H1 (cell line): ENCODE measurements around the gene RHBDL2. TPM values are rescaled to one million over a fixed set of nuclear protein-coding genes. Genes with fewer than 3 reads are reported as not detected.

Experiments
- polyA plus RNA-seq, 7 experiments: library from polyadenylated mRNA; depleted of rRNA in 3 of 7; stranded (reverse) in 5 of 7; unstranded in 2 of 7; fragments of >200 nt in 5 of 7; fragments of 200-250 nt in 2 of 7; gene quantifications; 1 replicate in 5 of 7; 2 replicates in 1 of 7; 4 replicates in 1 of 7; pipeline versions ENCODE4 v1.2.1 to v1.2.3, GENCODE V29; 2011 to 2013; ENCODE audit warnings: missing spikeins in 2 of 7, mixed read lengths in 2 of 7
- total RNA-seq: library from RNA; stranded (reverse); fragmentation: NEBNext Ultra II Directional; extraction: Animal tissue kit (Norgen Biotek cat#: 25700); gene quantifications from 2 replicates; pipeline ENCODE4 v1.2.1, GENCODE V29; 2021
- TF ChIP-seq, protein P1 (sequence below): fragments of 300-600 bp; sonication (generic); IDR thresholded peaks from 2 replicates; pipeline ENCODE4 v1.7.1; 2012; ENCODE audit warnings: low read length, moderate library complexity, mild to moderate bottlenecking, inconsistent platforms; ENCODE audit not compliant: insufficient replicate concordance

The RHBDL2 gene
- total and polyA plus RNA-seq, 2 of the 8 experiments (the other 6 are each of a cell fraction or from before 2014, with no cell fraction given) = 0.42 to 0.84 TPM

DNA sequence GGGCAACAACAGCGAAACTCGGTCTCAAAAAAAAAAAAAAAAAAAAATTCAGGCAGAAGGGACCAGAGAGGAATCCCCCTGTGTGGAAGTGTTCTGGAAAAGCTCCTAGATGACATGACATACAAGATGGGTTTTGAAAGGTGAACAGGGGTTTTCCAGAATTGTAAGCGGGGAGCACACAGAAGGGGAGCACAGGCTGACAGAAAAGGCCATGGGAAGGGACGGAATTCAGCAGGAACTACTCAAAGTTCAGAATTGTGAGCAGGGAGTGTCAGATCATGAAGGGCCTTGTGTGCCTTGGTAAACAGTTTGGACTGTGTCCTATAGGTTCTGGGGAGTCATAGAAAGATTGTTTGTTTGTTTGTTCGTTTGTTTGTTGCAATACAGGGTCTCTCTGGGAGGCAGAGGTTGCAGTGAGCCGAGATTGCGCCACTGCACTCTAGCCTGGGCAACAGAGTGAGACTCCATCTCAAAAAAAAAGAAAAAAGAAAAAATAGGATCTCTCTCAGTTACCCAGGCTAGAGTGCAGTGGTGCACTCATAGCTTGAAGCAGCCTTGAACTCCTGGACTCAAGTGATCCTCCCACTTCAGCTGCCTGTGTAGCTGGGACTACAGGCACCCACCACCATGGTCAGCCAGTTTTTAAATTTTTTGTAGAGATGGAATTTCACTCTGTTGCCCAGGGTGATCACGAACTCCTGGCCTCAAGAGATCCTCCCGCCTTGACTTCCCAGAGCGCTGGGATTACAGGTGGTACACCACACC lies 1.2 kb upstream of the RHBDL2 start (continued):
- TF ChIP-seq, protein P1, sequence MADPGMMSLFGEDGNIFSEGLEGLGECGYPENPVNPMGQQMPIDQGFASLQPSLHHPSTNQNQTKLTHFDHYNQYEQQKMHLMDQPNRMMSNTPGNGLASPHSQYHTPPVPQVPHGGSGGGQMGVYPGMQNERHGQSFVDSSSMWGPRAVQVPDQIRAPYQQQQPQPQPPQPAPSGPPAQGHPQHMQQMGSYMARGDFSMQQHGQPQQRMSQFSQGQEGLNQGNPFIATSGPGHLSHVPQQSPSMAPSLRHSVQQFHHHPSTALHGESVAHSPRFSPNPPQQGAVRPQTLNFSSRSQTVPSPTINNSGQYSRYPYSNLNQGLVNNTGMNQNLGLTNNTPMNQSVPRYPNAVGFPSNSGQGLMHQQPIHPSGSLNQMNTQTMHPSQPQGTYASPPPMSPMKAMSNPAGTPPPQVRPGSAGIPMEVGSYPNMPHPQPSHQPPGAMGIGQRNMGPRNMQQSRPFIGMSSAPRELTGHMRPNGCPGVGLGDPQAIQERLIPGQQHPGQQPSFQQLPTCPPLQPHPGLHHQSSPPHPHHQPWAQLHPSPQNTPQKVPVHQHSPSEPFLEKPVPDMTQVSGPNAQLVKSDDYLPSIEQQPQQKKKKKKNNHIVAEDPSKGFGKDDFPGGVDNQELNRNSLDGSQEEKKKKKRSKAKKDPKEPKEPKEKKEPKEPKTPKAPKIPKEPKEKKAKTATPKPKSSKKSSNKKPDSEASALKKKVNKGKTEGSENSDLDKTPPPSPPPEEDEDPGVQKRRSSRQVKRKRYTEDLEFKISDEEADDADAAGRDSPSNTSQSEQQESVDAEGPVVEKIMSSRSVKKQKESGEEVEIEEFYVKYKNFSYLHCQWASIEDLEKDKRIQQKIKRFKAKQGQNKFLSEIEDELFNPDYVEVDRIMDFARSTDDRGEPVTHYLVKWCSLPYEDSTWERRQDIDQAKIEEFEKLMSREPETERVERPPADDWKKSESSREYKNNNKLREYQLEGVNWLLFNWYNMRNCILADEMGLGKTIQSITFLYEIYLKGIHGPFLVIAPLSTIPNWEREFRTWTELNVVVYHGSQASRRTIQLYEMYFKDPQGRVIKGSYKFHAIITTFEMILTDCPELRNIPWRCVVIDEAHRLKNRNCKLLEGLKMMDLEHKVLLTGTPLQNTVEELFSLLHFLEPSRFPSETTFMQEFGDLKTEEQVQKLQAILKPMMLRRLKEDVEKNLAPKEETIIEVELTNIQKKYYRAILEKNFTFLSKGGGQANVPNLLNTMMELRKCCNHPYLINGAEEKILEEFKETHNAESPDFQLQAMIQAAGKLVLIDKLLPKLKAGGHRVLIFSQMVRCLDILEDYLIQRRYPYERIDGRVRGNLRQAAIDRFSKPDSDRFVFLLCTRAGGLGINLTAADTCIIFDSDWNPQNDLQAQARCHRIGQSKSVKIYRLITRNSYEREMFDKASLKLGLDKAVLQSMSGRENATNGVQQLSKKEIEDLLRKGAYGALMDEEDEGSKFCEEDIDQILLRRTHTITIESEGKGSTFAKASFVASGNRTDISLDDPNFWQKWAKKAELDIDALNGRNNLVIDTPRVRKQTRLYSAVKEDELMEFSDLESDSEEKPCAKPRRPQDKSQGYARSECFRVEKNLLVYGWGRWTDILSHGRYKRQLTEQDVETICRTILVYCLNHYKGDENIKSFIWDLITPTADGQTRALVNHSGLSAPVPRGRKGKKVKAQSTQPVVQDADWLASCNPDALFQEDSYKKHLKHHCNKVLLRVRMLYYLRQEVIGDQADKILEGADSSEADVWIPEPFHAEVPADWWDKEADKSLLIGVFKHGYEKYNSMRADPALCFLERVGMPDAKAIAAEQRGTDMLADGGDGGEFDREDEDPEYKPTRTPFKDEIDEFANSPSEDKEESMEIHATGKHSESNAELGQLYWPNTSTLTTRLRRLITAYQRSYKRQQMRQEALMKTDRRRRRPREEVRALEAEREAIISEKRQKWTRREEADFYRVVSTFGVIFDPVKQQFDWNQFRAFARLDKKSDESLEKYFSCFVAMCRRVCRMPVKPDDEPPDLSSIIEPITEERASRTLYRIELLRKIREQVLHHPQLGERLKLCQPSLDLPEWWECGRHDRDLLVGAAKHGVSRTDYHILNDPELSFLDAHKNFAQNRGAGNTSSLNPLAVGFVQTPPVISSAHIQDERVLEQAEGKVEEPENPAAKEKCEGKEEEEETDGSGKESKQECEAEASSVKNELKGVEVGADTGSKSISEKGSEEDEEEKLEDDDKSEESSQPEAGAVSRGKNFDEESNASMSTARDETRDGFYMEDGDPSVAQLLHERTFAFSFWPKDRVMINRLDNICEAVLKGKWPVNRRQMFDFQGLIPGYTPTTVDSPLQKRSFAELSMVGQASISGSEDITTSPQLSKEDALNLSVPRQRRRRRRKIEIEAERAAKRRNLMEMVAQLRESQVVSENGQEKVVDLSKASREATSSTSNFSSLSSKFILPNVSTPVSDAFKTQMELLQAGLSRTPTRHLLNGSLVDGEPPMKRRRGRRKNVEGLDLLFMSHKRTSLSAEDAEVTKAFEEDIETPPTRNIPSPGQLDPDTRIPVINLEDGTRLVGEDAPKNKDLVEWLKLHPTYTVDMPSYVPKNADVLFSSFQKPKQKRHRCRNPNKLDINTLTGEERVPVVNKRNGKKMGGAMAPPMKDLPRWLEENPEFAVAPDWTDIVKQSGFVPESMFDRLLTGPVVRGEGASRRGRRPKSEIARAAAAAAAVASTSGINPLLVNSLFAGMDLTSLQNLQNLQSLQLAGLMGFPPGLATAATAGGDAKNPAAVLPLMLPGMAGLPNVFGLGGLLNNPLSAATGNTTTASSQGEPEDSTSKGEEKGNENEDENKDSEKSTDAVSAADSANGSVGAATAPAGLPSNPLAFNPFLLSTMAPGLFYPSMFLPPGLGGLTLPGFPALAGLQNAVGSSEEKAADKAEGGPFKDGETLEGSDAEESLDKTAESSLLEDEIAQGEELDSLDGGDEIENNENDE = no peak
